RWPE2 (cell line): ENCODE data around the gene ITPA.

Experiments used
- ATAC-seq: fragments of 200-7000 bp; cut with Tn5 transposase; 3 replicates; pipeline ENCODE4 v1.9.1; 2021; ENCODE audit warnings: low read depth
- DNase-seq: peaks from one replicate; pipeline ENCODE4 v3.0.0-alpha.2; 2020; ENCODE audit warnings: low spot score
- H3K27ac ChIP-seq: fragments of 450-650 bp; 2 replicates; pipeline ENCODE4 v1.5.1; 2017; ENCODE audit warnings: mild to moderate bottlenecking; ENCODE audit not compliant: poor library complexity, severe bottlenecking
- H3K27me3 ChIP-seq: fragments of 250-450 bp; sonication (Bioruptor Pico); 2 replicates; pipeline ENCODE4 v1.5.1; 2021; ENCODE audit warnings: mild to moderate bottlenecking, moderate library complexity; ENCODE audit not compliant: insufficient read depth, poor library complexity, severe bottlenecking
- H3K36me3 ChIP-seq: fragments of 250-450 bp; sonication (Bioruptor Pico); 2 replicates; pipeline ENCODE4 v1.5.1; 2020; ENCODE audit warnings: low read depth, mild to moderate bottlenecking, moderate library complexity
- H3K4me1 ChIP-seq: fragments of 250-450 bp; sonication (Bioruptor Pico); 2 replicates; pipeline ENCODE4 v1.5.1; 2021; ENCODE audit warnings: mild to moderate bottlenecking, moderate library complexity; ENCODE audit not compliant: insufficient read depth, poor library complexity, severe bottlenecking
- H3K4me3 ChIP-seq: fragments of 250-450 bp; sonication (Bioruptor Pico); 2 replicates; pipeline ENCODE4 v1.5.1; 2021; ENCODE audit warnings: mild to moderate bottlenecking, moderate library complexity; ENCODE audit not compliant: severe bottlenecking
- H3K9me3 ChIP-seq: fragments of 250-450 bp; sonication (Bioruptor Pico); 2 replicates; pipeline ENCODE4 v1.5.1; 2021; ENCODE audit warnings: mild to moderate bottlenecking, moderate library complexity; ENCODE audit not compliant: severe bottlenecking
- CTCF ChIP-seq: fragments of 450-650 bp; IDR thresholded peaks from one replicate; pipeline ENCODE4 v1.5.1; 2017; ENCODE audit warnings: mild to moderate bottlenecking, moderate library complexity; ENCODE audit not compliant: poor library complexity, severe bottlenecking

ITPA gene

GRCh38 chr20:3166338-3166912 lies 42.9 kb upstream of the ITPA start:
- no peak for ATAC-seq
- Histone ChIP-seq H3K9me3 (no peaks in the 10 kb centered on the region), H3K27ac (no peak overlapping the region), H3K4me3 (no peak overlapping the region), H3K36me3 (no peaks in the 10 kb centered on the region), H3K27me3 (no peaks in the 10 kb centered on the region), H3K4me1 (no peaks in the 10 kb centered on the region)
- no peak for DNase-seq
- no peak for TF ChIP-seq CTCF

DNA sequence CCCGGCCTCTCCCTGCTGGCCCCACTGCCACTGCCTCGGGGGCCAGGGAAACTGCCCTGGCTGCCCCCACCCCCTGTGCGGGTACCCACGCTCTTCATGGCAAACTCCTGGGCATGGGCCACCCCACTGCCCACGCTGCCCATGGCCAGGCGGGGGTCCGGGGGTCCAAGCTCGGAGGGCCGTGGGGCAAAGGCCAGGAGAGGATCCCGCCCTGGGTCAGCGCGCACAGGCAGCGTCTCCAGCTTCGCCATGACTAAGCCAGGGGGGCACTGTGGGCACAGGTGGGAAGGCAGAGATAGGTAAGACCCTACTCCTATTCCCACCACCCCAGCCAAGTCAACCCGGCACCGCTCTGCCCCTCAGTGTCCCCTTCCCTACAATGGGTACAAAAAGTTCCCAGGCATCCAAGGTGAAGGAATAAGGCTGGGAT lies 42.4 kb upstream of the ITPA start:
- Histone ChIP-seq H3K9me3 (no peaks in the 10 kb centered on the region), H3K4me1 (no peaks in the 10 kb centered on the region), H3K4me3 (no peak overlapping the region), H3K27me3 (no peaks in the 10 kb centered on the region), H3K27ac (no peak overlapping the region), H3K36me3 (no peaks in the 10 kb centered on the region)
- TF ChIP-seq CTCF: no peak
- ATAC-seq (no peak), DNase-seq (no peak)

- Histone ChIP-seq H3K27me3 (no peaks in the 10 kb centered on the region), H3K9me3 (no peaks in the 10 kb centered on the region), H3K27ac (no peak overlapping the region), H3K4me1 (no peaks in the 10 kb centered on the region), H3K36me3 (no peaks in the 10 kb centered on the region), H3K4me3 (no peak overlapping the region)
- peak; percentile 54 for DNase-seq
- TF ChIP-seq CTCF: no peak
- no peak for ATAC-seq
These were observed 41.6 kb upstream of the ITPA start for GRCh38 chr20:3167738-3168078.

- Histone ChIP-seq H3K27ac (no peak overlapping the region), H3K4me3 (no peak overlapping the region), H3K36me3 (no peaks in the 10 kb centered on the region), H3K4me1 (no peaks in the 10 kb centered on the region), H3K27me3 (no peaks in the 10 kb centered on the region), H3K9me3 (no peaks in the 10 kb centered on the region)
- no peak for ATAC-seq
- DNase-seq: no peak
- TF ChIP-seq CTCF: no peak
These were observed 41.0 kb upstream of the ITPA start for GRCh38 chr20:3168079-3168828.
